Effector CD4-positive, alpha-beta T cell (primary cell): Measurements from ENCODE around the gene GLYATL1. TPM values are rescaled to one million over a fixed set of nuclear protein-coding genes. Genes with fewer than 3 reads are reported as not detected.

ENCODE experiments used
- DNase-seq: peaks from one replicate; pipeline ENCODE4 v3.0.0-alpha.2; 2020
- total RNA-seq: gene quantifications from one replicate; lab custom pipeline; 2026; lab: John Stamatoyannopoulos, UW

The GLYATL1 gene
- total RNA-seq = not detected

- DNase-seq = no peak
Observed at GRCh38 chr11:58939277-58939676, at the start of gene GLYATL1. Gene GLYATL1, plus strand, starts transcription at chr11:58939488. Its CDS starts 7,600 bp downstream, at chr11:58947088.

- no peak for DNase-seq
Observed at GRCh38 chr11:58893899-58894298, 45.4 kb upstream of the GLYATL1 start.

- no peak for DNase-seq
Observed at GRCh38 chr11:58898106-58898505, 41.2 kb upstream of the GLYATL1 start.

GRCh38 chr11:58900479-58901420 is 38.5 kb upstream of the GLYATL1 start:
- DNase-seq = no peak

GRCh38 chr11:58902881-58903280 is 36.4 kb upstream of the GLYATL1 start:
- DNase-seq = no peak

GRCh38 chr11:58905011-58905720 is 34.1 kb upstream of the GLYATL1 start:
- DNase-seq = no peak

- no peak for DNase-seq
Observed at GRCh38 chr11:58905721-58906547, 33.4 kb upstream of the GLYATL1 start.

- no peak for DNase-seq
Observed at GRCh38 chr11:58907780-58908179, 31.5 kb upstream of the GLYATL1 start.

- no peak for DNase-seq
Observed at GRCh38 chr11:58912124-58912523, 27.2 kb upstream of the GLYATL1 start.

- DNase-seq = no peak
Observed at GRCh38 chr11:58913685-58914084, 25.6 kb upstream of the GLYATL1 start.

GRCh38 chr11:58914821-58915543 is 24.3 kb upstream of the GLYATL1 start:
- DNase-seq = no peak

GRCh38 chr11:58916637-58917036 is 22.7 kb upstream of the GLYATL1 start:
- no peak for DNase-seq

- DNase-seq = no peak
Observed at GRCh38 chr11:58917159-58917783, 22.0 kb upstream of the GLYATL1 start.

- DNase-seq = no peak
Observed at GRCh38 chr11:58919561-58919960, 19.7 kb upstream of the GLYATL1 start.

- no peak for DNase-seq
Observed at GRCh38 chr11:58919980-58920379, 19.3 kb upstream of the GLYATL1 start.

GRCh38 chr11:58921778-58922390 is 17.4 kb upstream of the GLYATL1 start:
- DNase-seq = no peak

GRCh38 chr11:58922479-58922878 is 16.8 kb upstream of the GLYATL1 start:
- DNase-seq = no peak

- DNase-seq = no peak
Observed at GRCh38 chr11:58923300-58923788, 15.9 kb upstream of the GLYATL1 start.

- no peak for DNase-seq
Observed at GRCh38 chr11:58924230-58924629, 15.1 kb upstream of the GLYATL1 start.

GRCh38 chr11:58926251-58926650 is 13.0 kb upstream of the GLYATL1 start:
- no peak for DNase-seq

- DNase-seq = no peak
Observed at GRCh38 chr11:58926695-58927094, 12.6 kb upstream of the GLYATL1 start.
